ENCODE measurements around the gene MT1X. TPM values are rescaled to one million over a fixed set of nuclear protein-coding genes. Genes with fewer than 3 reads are reported as not detected.

The MT1X gene
- total and polyA plus RNA-seq, 2 of the 13 experiments (the other 11 are each of a cell fraction or from before 2014, with no cell fraction given), result 19.7 to 288 TPM

DNA sequence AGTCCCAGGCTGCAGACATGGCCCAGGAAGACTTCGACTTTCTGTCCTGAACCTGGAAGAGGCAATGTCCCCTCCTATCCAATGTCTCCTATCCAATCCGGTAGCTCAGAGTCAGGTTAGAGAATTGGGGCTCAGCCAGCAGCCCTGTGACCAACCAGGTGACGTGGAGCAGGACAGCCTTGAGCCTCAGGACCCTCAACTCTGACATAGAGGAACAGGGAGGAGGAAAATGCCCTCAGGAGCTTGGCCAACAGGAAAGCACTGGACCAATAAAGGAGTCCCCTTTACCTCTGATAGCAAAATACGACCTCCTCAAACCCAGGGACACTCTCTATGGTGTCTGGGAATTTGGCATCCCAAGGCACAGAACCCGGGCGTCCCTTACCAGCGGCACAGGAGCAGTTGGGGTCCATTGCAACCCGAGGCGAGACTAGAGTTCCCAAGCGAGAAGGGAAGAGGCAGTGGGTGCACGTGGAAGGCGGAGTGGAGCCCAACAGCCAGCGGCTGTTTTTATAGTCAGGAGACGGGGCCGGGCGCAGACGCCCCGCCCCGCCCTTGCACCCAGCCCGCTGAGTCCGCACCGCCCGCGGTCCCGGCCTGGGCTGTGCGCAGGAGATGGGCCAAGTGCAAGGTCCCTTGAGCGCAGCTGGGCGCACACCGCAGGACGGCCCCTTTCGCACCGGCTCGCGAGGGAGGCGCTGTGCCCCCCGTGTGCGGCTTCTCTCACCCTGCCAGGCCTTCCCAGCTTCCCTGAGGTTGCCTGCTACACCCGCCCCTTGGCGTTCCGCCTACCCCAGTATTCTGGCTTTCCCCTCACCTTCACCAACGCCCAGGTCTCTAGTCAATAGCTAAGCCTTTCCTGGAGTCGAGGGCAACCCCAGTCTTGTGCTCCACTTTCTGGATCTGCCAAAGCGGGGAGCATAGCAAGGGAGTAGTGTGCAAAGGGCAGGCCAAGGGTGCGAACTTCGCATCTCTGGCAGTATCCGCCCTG is 14.4 kb upstream of the MT1X start, which contains the start of gene MT1G (continued):
- no peak for TF ChIP-seq CCAR2 (optimal IDR thresholded peaks at IDR 0.05; ENCODE audit: low read depth, low read length)
- no peak for TF ChIP-seq MIXL1 (CRISPR knock-in tag; IDR thresholded peaks at IDR 0.05)
- TF ChIP-seq ZNF260 (CRISPR knock-in tag; IDR thresholded peaks at IDR 0.05; ENCODE audit: borderline replicate concordance, low read depth), result no peak
- peak; percentile 28; the same call in 1 of the 2 replicates for TF ChIP-seq ZSCAN25 (CRISPR knock-in tag; IDR thresholded peaks at IDR 0.05)
- no peak for TF ChIP-seq ASH2L (IDR thresholded peaks at IDR 0.05; ENCODE audit: insufficient read length, low read depth, low read length)
- TF ChIP-seq MED1 (CRISPR knock-in tag; IDR thresholded peaks at IDR 0.05), result no peak
- TF ChIP-seq, protein P1, sequence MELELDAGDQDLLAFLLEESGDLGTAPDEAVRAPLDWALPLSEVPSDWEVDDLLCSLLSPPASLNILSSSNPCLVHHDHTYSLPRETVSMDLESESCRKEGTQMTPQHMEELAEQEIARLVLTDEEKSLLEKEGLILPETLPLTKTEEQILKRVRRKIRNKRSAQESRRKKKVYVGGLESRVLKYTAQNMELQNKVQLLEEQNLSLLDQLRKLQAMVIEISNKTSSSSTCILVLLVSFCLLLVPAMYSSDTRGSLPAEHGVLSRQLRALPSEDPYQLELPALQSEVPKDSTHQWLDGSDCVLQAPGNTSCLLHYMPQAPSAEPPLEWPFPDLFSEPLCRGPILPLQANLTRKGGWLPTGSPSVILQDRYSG (CRISPR knock-in tag; IDR thresholded peaks at IDR 0.05), result no peak
- TF ChIP-seq ZFYVE20 (CRISPR knock-in tag; IDR thresholded peaks at IDR 0.05; ENCODE audit: borderline replicate concordance, low read depth), result no peak
- TF ChIP-seq KDM3A (CRISPR knock-in tag; IDR thresholded peaks at IDR 0.05; ENCODE audit: low read depth), result peak; percentile 65; the same call in 1 of the 2 replicates
- no peak for TF ChIP-seq PRPF4 (IDR thresholded peaks at IDR 0.05; ENCODE audit: low read depth, low read length, poor library complexity, severe bottlenecking)
- TF ChIP-seq HNRNPUL1 (IDR thresholded peaks at IDR 0.05; ENCODE audit: low read depth, low read length), result no peak
- TF ChIP-seq, protein P2, sequence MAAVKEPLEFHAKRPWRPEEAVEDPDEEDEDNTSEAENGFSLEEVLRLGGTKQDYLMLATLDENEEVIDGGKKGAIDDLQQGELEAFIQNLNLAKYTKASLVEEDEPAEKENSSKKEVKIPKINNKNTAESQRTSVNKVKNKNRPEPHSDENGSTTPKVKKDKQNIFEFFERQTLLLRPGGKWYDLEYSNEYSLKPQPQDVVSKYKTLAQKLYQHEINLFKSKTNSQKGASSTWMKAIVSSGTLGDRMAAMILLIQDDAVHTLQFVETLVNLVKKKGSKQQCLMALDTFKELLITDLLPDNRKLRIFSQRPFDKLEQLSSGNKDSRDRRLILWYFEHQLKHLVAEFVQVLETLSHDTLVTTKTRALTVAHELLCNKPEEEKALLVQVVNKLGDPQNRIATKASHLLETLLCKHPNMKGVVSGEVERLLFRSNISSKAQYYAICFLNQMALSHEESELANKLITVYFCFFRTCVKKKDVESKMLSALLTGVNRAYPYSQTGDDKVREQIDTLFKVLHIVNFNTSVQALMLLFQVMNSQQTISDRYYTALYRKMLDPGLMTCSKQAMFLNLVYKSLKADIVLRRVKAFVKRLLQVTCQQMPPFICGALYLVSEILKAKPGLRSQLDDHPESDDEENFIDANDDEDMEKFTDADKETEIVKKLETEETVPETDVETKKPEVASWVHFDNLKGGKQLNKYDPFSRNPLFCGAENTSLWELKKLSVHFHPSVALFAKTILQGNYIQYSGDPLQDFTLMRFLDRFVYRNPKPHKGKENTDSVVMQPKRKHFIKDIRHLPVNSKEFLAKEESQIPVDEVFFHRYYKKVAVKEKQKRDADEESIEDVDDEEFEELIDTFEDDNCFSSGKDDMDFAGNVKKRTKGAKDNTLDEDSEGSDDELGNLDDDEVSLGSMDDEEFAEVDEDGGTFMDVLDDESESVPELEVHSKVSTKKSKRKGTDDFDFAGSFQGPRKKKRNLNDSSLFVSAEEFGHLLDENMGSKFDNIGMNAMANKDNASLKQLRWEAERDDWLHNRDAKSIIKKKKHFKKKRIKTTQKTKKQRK (IDR thresholded peaks at IDR 0.05; ENCODE audit: low read length), result no peak
- TF ChIP-seq ZNF75D (CRISPR knock-in tag; IDR thresholded peaks at IDR 0.05; ENCODE audit: borderline replicate concordance), result no peak
- TF ChIP-seq, protein P3, sequence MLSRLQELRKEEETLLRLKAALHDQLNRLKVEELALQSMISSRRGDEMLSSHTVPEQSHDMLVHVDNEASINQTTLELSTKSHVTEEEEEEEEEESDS (CRISPR knock-in tag; IDR thresholded peaks at IDR 0.05; ENCODE audit: borderline replicate concordance), result no peak
- TF ChIP-seq ZNF781 (CRISPR knock-in tag; IDR thresholded peaks at IDR 0.05; ENCODE audit: borderline replicate concordance, not compliant biosample characterization), result no peak
- TF ChIP-seq, protein P4, sequence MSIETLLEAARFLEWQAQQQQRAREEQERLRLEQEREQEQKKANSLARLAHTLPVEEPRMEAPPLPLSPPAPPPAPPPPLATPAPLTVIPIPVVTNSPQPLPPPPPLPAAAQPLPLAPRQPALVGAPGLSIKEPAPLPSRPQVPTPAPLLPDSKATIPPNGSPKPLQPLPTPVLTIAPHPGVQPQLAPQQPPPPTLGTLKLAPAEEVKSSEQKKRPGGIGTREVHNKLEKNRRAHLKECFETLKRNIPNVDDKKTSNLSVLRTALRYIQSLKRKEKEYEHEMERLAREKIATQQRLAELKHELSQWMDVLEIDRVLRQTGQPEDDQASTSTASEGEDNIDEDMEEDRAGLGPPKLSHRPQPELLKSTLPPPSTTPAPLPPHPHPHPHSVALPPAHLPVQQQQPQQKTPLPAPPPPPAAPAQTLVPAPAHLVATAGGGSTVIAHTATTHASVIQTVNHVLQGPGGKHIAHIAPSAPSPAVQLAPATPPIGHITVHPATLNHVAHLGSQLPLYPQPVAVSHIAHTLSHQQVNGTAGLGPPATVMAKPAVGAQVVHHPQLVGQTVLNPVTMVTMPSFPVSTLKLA (IDR thresholded peaks at IDR 0.05), result no peak
- no peak for TF ChIP-seq ZNF773 (CRISPR knock-in tag; IDR thresholded peaks at IDR 0.05; ENCODE audit: borderline replicate concordance)
- peak; percentile 14; the same call in 1 of the 2 replicates for TF ChIP-seq ZKSCAN5 (CRISPR knock-in tag; IDR thresholded peaks at IDR 0.05)
- TF ChIP-seq, protein P5, sequence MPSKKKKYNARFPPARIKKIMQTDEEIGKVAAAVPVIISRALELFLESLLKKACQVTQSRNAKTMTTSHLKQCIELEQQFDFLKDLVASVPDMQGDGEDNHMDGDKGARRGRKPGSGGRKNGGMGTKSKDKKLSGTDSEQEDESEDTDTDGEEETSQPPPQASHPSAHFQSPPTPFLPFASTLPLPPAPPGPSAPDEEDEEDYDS (CRISPR knock-in tag; IDR thresholded peaks at IDR 0.05), result peak; percentile 57; the same call in 1 of the 2 replicates
- TF ChIP-seq POLR2AphosphoS5 (IDR thresholded peaks at IDR 0.05; ENCODE audit: low read depth, low read length), result peak; percentile 49; the same call in 1 of the 2 replicates
- peak; percentile 68; the same call in 1 of the 2 replicates for TF ChIP-seq NFKB2 (CRISPR knock-in tag; IDR thresholded peaks at IDR 0.05; ENCODE audit: borderline replicate concordance)

All from HepG2 (cell line).